WTC11 (cell line): ENCODE data around the gene VWA3B.

Experiments used
- CTCF ChIP-seq: fragments of 200-600 bp; IDR thresholded peaks from 2 replicates; pipeline ENCODE4 v1.8.0; 2022; ENCODE audit warnings: antibody characterized with exemption
- MYBL2 ChIP-seq: sonication (generic); formaldehyde crosslinking; IDR thresholded peaks from 2 replicates; pipeline ENCODE4 v1.8.1; 2023; ENCODE audit warnings: mild to moderate bottlenecking, moderate library complexity, missing genetic modification reagents
- STAT6 ChIP-seq: sonication (generic); formaldehyde crosslinking; conservative IDR thresholded peaks from 2 replicates; pipeline ENCODE4 v1.8.1; 2023; ENCODE audit warnings: mild to moderate bottlenecking, low read depth, missing genetic modification reagents, moderate library complexity

GRCh38 chr2:98309580-98309979 lies 222.6 kb downstream of the VWA3B start:
- TF ChIP-seq CTCF (no peak), MYBL2 (CRISPR knock-in tag) (no peak), STAT6 (CRISPR knock-in tag) (no peak)
